ENCODE data around the gene ANLN. TPM values are rescaled to one million over a fixed set of nuclear protein-coding genes. Genes with fewer than 3 reads are reported as not detected.

ANLN gene
- total and polyA plus RNA-seq, 3 experiments from 2014 or later: 0.25 to 31.0 (median 29.1) TPM

GRCh38 chr7:36355490-36355889 lies 34.2 kb upstream of the ANLN start:
- H3K36me3 ChIP-seq (ENCODE audit: insufficient read depth, low read length): no peaks in the 10 kb centered on the region
- H3K36me3 Mint-ChIP-seq: no peaks in the 10 kb centered on the region
- CTCF ChIA-PET: interaction anchor here (1.8 to 2.1 kb wide), 2 partner anchors 11 to 13 kb away, joined by 4 to 7 read pairs; a partner anchor contains a TSS
- no peak overlapping the region for H3K27ac ChIP-seq (ENCODE audit: low read depth, low read length)
- H3K4me3 ChIP-seq (ENCODE audit: low read length): no peak overlapping the region
- no peaks in the 10 kb centered on the region for H3K27me3 Mint-ChIP-seq
- H3K4me1 ChIP-seq (ENCODE audit: insufficient read depth, low read length): no peaks in the 10 kb centered on the region
- H3K9me3 Mint-ChIP-seq: no peaks in the 10 kb centered on the region
- DNase-seq: no peak
- POLR2A ChIA-PET: no interaction called here
- H3K4me1 Mint-ChIP-seq: no peaks in the 10 kb centered on the region
- H3K4me3 Mint-ChIP-seq: no peak overlapping the region
- H3K27ac Mint-ChIP-seq: no peak overlapping the region
- H3K27me3 ChIP-seq (ENCODE audit: insufficient read depth, low read length, poor library complexity, severe bottlenecking): no peaks in the 10 kb centered on the region
- H3K9me3 ChIP-seq (ENCODE audit: low read length): no peaks in the 10 kb centered on the region

GRCh38 chr7:36357054-36357453 lies 32.6 kb upstream of the ANLN start:
- Mint-ChIP-seq H3K27ac (no peak overlapping the region), H3K9me3 (no peaks in the 10 kb centered on the region), H3K27me3 (no peaks in the 10 kb centered on the region), H3K4me3 (no peak overlapping the region), H3K36me3 (no peaks in the 10 kb centered on the region), H3K4me1 (no peaks in the 10 kb centered on the region)
- Histone ChIP-seq H3K9me3 (ENCODE audit: low read length) (no peaks in the 10 kb centered on the region), H3K36me3 (ENCODE audit: insufficient read depth, low read length) (no peaks in the 10 kb centered on the region), H3K27ac (ENCODE audit: low read depth, low read length) (no peak overlapping the region), H3K27me3 (ENCODE audit: insufficient read depth, low read length, poor library complexity, severe bottlenecking) (no peaks in the 10 kb centered on the region), H3K4me3 (ENCODE audit: low read length) (no peak overlapping the region), H3K4me1 (ENCODE audit: insufficient read depth, low read length) (no peaks in the 10 kb centered on the region)
- ChIA-PET CTCF (interaction anchor here (1.8 to 2.1 kb wide), 2 partner anchors 10 to 15 kb away, joined by 4 to 7 read pairs; a partner anchor contains a TSS), POLR2A (no interaction called here)
- no peak for DNase-seq

DNA sequence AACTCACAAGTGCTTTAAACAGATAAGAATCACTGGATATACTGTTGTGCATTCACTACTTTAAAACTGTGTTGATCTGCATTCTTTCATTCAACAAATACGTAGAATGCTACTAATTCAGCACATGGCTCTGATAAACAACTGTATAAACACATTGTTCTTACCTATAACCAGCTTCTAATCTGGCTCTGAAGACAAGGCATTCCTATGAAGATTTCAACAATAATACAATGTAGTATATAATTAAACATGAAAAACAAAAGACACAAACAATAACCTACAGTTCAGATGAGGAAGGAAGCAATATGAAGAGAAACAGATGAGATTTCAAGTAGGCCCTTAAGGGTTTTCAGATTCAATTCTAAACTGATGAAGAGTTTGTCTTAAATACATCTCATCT lies 31.1 kb upstream of the ANLN start:
- Mint-ChIP-seq H3K9me3 (no peaks in the 10 kb centered on the region), H3K27ac (no peak overlapping the region), H3K4me1 (no peaks in the 10 kb centered on the region), H3K27me3 (peaks cover 0 to 2% of the 10 kb centered on the region in 2 donors), H3K4me3 (no peak overlapping the region), H3K36me3 (no peaks in the 10 kb centered on the region)
- POLR2A ChIA-PET: no interaction called here
- DNase-seq: no peak
- Histone ChIP-seq H3K27ac (ENCODE audit: low read depth, low read length) (no peak overlapping the region), H3K4me3 (ENCODE audit: low read length) (no peak overlapping the region), H3K27me3 (ENCODE audit: insufficient read depth, low read length, poor library complexity, severe bottlenecking) (no peaks in the 10 kb centered on the region), H3K4me1 (ENCODE audit: insufficient read depth, low read length) (no peaks in the 10 kb centered on the region), H3K9me3 (ENCODE audit: low read length) (no peaks in the 10 kb centered on the region), H3K36me3 (ENCODE audit: insufficient read depth, low read length) (no peaks in the 10 kb centered on the region)
- CTCF ChIA-PET: interaction anchor here (1.7 kb wide), 1 partner anchor 9 kb away, joined by 7 read pairs; a partner anchor contains a TSS

DNA sequence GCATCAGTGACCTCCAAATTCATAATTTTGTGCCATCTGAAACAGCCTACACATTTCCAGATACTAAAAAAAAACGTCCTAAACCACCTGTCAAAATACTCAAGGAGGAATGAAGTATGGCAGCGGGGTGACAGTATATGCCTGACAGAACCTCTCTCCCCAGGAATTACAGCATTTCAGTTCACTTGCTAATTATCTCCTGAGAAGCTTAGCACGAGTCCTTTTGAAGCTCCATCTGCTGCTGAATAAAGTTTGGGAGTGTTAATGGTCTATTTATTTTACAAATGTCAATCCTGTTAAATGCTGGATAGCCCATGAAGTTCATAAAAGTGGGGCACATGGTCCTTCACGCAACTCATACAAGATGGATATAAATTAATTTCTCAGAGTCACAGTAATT lies 29.4 kb upstream of the ANLN start:
- H3K4me1 Mint-ChIP-seq: no peaks in the 10 kb centered on the region
- Histone ChIP-seq H3K4me3 (ENCODE audit: low read length) (no peak overlapping the region), H3K4me1 (ENCODE audit: insufficient read depth, low read length) (no peaks in the 10 kb centered on the region), H3K27ac (ENCODE audit: low read depth, low read length) (no peak overlapping the region), H3K27me3 (ENCODE audit: insufficient read depth, low read length, poor library complexity, severe bottlenecking) (no peaks in the 10 kb centered on the region), H3K36me3 (ENCODE audit: insufficient read depth, low read length) (no peaks in the 10 kb centered on the region), H3K9me3 (ENCODE audit: low read length) (no peaks in the 10 kb centered on the region)
- ChIA-PET POLR2A (no interaction called here), CTCF (no interaction called here)
- no peak for DNase-seq
- no peaks in the 10 kb centered on the region for H3K36me3 Mint-ChIP-seq
- peaks cover 2 to 3% of the 10 kb centered on the region in 2 donors for H3K27me3 Mint-ChIP-seq
- no peak overlapping the region for H3K27ac Mint-ChIP-seq
- H3K4me3 Mint-ChIP-seq: no peak overlapping the region
- H3K9me3 Mint-ChIP-seq: no peaks in the 10 kb centered on the region

DNA sequence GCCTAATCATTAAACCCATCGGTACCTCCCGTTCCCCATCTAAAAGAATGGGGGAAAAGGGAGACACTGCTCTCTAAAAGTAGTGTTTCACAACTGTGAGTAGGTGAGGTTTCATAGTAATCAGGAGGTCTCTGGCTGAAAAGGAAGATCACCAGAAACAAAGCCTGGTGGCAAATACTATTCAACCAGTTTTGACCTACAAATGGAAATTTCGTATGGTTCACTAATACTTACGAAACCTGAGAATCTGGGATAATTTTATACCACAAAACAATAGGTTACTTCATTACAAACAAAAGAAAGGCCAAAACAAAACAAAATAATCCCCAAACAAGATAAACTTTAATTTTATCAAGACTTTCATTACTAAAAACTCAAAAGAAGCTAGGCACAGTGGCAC lies 28.4 kb upstream of the ANLN start:
- H3K4me1 ChIP-seq (ENCODE audit: insufficient read depth, low read length): no peaks in the 10 kb centered on the region
- no peak overlapping the region for H3K4me3 ChIP-seq (ENCODE audit: low read length)
- Mint-ChIP-seq H3K27ac (no peak overlapping the region), H3K4me1 (peaks cover 0 to under 1% (median 0%) of the 10 kb centered on the region in 3 donors), H3K4me3 (no peak overlapping the region), H3K9me3 (no peaks in the 10 kb centered on the region), H3K36me3 (no peaks in the 10 kb centered on the region), H3K27me3 (peaks cover 3 to 6% of the 10 kb centered on the region in 2 donors)
- H3K36me3 ChIP-seq (ENCODE audit: insufficient read depth, low read length): no peaks in the 10 kb centered on the region
- CTCF ChIA-PET: no interaction called here
- H3K27ac ChIP-seq (ENCODE audit: low read depth, low read length): no peak overlapping the region
- DNase-seq: no peak
- no peaks in the 10 kb centered on the region for H3K27me3 ChIP-seq (ENCODE audit: insufficient read depth, low read length, poor library complexity, severe bottlenecking)
- POLR2A ChIA-PET: no interaction called here
- no peaks in the 10 kb centered on the region for H3K9me3 ChIP-seq (ENCODE audit: low read length)

- H3K36me3 ChIP-seq (ENCODE audit: insufficient read depth, low read length): no peaks in the 10 kb centered on the region
- no peaks in the 10 kb centered on the region for H3K9me3 ChIP-seq (ENCODE audit: low read length)
- Mint-ChIP-seq H3K4me3 (no peak overlapping the region), H3K36me3 (peaks cover 0 to 3% (median 0%) of the 10 kb centered on the region in 3 donors), H3K27ac (no peak overlapping the region), H3K4me1 (peaks cover 0 to 8% (median 3%) of the 10 kb centered on the region in 3 donors), H3K27me3 (peaks cover 6 to 9% of the 10 kb centered on the region in 2 donors), H3K9me3 (no peaks in the 10 kb centered on the region)
- H3K4me3 ChIP-seq (ENCODE audit: low read length): no peak overlapping the region
- H3K4me1 ChIP-seq (ENCODE audit: insufficient read depth, low read length): peaks cover 6% of the 10 kb centered on the region
- H3K27ac ChIP-seq (ENCODE audit: low read depth, low read length): no peak overlapping the region
- ChIA-PET CTCF (no interaction called here), POLR2A (interaction anchor here (0.7 kb wide), 1 partner anchor 529 kb away, joined by 4 read pairs; no protein-coding TSS in a partner anchor)
- no peaks in the 10 kb centered on the region for H3K27me3 ChIP-seq (ENCODE audit: insufficient read depth, low read length, poor library complexity, severe bottlenecking)
- no peak for DNase-seq
These were observed 26.1 kb upstream of the ANLN start for GRCh38 chr7:36363515-36363914.

DNA sequence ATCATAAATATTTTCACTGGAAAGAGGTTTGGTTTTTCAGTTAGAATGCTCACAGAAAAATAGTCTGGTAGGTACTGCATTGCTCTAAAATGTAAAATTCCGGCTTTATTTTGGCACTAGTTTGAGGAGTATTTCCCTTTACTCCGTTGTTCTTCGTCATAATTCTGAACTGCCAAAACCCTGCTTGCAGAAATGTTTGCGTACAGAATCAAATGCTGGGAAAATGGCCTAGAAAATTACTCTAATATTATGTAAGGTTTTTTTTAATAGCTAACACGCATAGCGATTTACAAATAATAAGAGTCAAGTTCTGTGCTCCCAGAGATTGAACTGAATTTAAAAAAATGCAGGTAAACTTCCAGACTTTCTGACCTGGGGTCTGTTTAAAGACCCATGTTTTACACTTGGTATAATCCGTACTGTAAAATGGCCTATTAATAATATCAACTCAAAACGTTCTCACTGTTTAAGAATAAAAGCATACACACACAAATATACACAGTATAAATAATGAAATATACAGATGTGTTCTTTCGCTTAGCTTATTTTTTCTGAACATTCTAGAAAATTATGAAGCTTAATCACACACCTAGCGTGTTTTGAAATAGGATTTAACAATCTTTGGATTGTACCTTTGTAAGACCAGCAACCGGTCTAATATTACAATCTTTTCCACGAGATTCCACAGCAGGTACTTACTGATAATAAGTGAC lies 23.5 kb upstream of the ANLN start:
- Histone ChIP-seq H3K4me3 (ENCODE audit: low read length) (peak overlapping the region; percentile 90), H3K36me3 (ENCODE audit: insufficient read depth, low read length) (no peaks in the 10 kb centered on the region), H3K27me3 (ENCODE audit: insufficient read depth, low read length, poor library complexity, severe bottlenecking) (no peaks in the 10 kb centered on the region), H3K4me1 (ENCODE audit: insufficient read depth, low read length) (peaks cover 6% of the 10 kb centered on the region), H3K27ac (ENCODE audit: low read depth, low read length) (peak overlapping the region; percentile 77), H3K9me3 (ENCODE audit: low read length) (no peaks in the 10 kb centered on the region)
- H3K27ac Mint-ChIP-seq: peak overlapping the region in 7 of 8 donors; percentile 84 to 93 (median 88)
- peak overlapping the region; percentile 73 to 97 (median 83) for H3K4me3 Mint-ChIP-seq
- H3K27me3 Mint-ChIP-seq: peaks cover 9 to 15% of the 10 kb centered on the region in 2 donors
- POLR2A ChIA-PET: interaction anchor here (0.6 to 1.9 kb wide), 3 partner anchors 13 to 90 kb away, joined by 7 to 13 read pairs (median 11); no protein-coding TSS in a partner anchor
- H3K9me3 Mint-ChIP-seq: no peaks in the 10 kb centered on the region
- H3K36me3 Mint-ChIP-seq: peaks cover 0 to 3% (median 0%) of the 10 kb centered on the region in 3 donors
- H3K4me1 Mint-ChIP-seq: peaks cover 0 to 8% (median 6%) of the 10 kb centered on the region in 3 donors
- CTCF ChIA-PET: interaction anchor here (0.7 to 2.2 kb wide), 17 partner anchors 8 to 381 kb away, joined by 3 to 22 read pairs (median 5); partner anchors contain the start of gene ANLN
- no peak for DNase-seq
